TTC549 (cell line): Measurements from ENCODE around the gene UTP25.

Experiments used
- FAIRE-seq: peaks from 2 replicates; lab custom pipeline; 2012; peaks lifted over from hg19 to GRCh38; lab: Jason Lieb, UNC

UTP25 gene

GRCh38 chr1:209844695-209845407, 17.1 kb downstream of the UTP25 start:
- FAIRE-seq = no peak

- FAIRE-seq = no peak
Observed at GRCh38 chr1:209845408-209845725, 17.6 kb downstream of the UTP25 start.

GRCh38 chr1:209849388-209849787, 21.6 kb downstream of the UTP25 start:
- FAIRE-seq = no peak

- FAIRE-seq = peak; percentile 29
Observed at GRCh38 chr1:209850342-209850979, 22.7 kb downstream of the UTP25 start.

GRCh38 chr1:209853676-209854075, 25.9 kb downstream of the UTP25 start:
- FAIRE-seq = no peak

- FAIRE-seq = no peak
Observed at GRCh38 chr1:209854196-209854595, 26.4 kb downstream of the UTP25 start.

- no peak for FAIRE-seq
Observed at GRCh38 chr1:209855006-209855405, 27.2 kb downstream of the UTP25 start.

- FAIRE-seq = no peak
Observed at GRCh38 chr1:209855623-209856022, 27.9 kb downstream of the UTP25 start.

GRCh38 chr1:209858561-209859103, 30.9 kb downstream of the UTP25 start:
- FAIRE-seq = no peak

- FAIRE-seq = peak; percentile 97
Observed at GRCh38 chr1:209860293-209860881, 32.6 kb downstream of the UTP25 start.

- FAIRE-seq = no peak
Observed at GRCh38 chr1:209861242-209861641, 33.5 kb downstream of the UTP25 start.

- no peak for FAIRE-seq
Observed at GRCh38 chr1:209862391-209863356, 34.9 kb downstream of the UTP25 start.

- no peak for FAIRE-seq
Observed at GRCh38 chr1:209863766-209864485, 36.2 kb downstream of the UTP25 start.

GRCh38 chr1:209866201-209866600, 38.4 kb downstream of the UTP25 start:
- FAIRE-seq = no peak

GRCh38 chr1:209869291-209870149, 41.7 kb downstream of the UTP25 start:
- FAIRE-seq = no peak

GRCh38 chr1:209870151-209870831, 42.5 kb downstream of the UTP25 start:
- FAIRE-seq = no peak

GRCh38 chr1:209871006-209871405, 43.2 kb downstream of the UTP25 start:
- FAIRE-seq = no peak

- no peak for FAIRE-seq
Observed at GRCh38 chr1:209871430-209871829, 43.7 kb downstream of the UTP25 start.

GRCh38 chr1:209873067-209873799, 45.5 kb downstream of the UTP25 start:
- FAIRE-seq = no peak
